Panc1 (cell line): ENCODE measurements around the gene EXOC6B. TPM values are rescaled to one million over a fixed set of nuclear protein-coding genes. Genes with fewer than 3 reads are reported as not detected.

Experiments
- ATAC-seq: fragments of 200-7000 bp; cut with Tn5 transposase; 2 replicates; pipeline ENCODE4 v1.9.1; 2020; ENCODE audit warnings: mild to moderate bottlenecking, moderate library complexity
- BruUV-seq: library from RNA; stranded (reverse); fragments of 400-500 nt; replicated peaks from 2 replicates; lab custom pipeline; 2021; lab: Mats Ljungman, UMichigan
- CTCF ChIA-PET: fragments of 300-600 bp; sonication (Branson Sonifier 250); formaldehyde crosslinking; loops from one replicate; lab custom pipeline; 2022; ENCODE audit warnings: antibody characterized with exemption; lab: Charles Lee
- POLR2A ChIA-PET: fragments of 300-600 bp; sonication (Branson Sonifier 250); formaldehyde crosslinking; loops from one replicate; lab custom pipeline; 2022; ENCODE audit warnings: antibody characterized with exemption; lab: Charles Lee
- DNase-seq: peaks from one replicate; pipeline ENCODE4 v3.0.0-alpha.2; 2010; ENCODE audit warnings: low read depth, low spot score
- H3K27ac ChIP-seq: 2 replicates; pipeline ENCODE4 v1.5.1; 2011; ENCODE audit warnings: mild to moderate bottlenecking, low read length, inconsistent platforms
- H3K27me3 ChIP-seq: fragments of 200-500 bp; sonication (Bioruptor generic); 2 replicates; pipeline ENCODE4 v1.6.0; 2014; ENCODE audit warnings: low read length, inconsistent platforms; ENCODE audit not compliant: control insufficient read depth, insufficient read depth
- H3K36me3 ChIP-seq: fragments of 200-500 bp; sonication (Bioruptor generic); 2 replicates; pipeline ENCODE4 v1.5.1; 2014; ENCODE audit warnings: inconsistent platforms, mild to moderate bottlenecking, low read length, moderate library complexity; ENCODE audit not compliant: control insufficient read depth, insufficient read depth
- H3K4me1 ChIP-seq: 2 replicates; pipeline ENCODE4 v1.5.1; 2011; ENCODE audit warnings: inconsistent platforms, mild to moderate bottlenecking, low read length, moderate library complexity; ENCODE audit not compliant: control insufficient read depth, insufficient read depth
- H3K4me3 ChIP-seq, 2 experiments: 2 replicates each; pipeline ENCODE4 v1.5.1; 2011 to 2012; ENCODE audit warnings: low read depth in 2 of 2, low read length in 2 of 2, mild to moderate bottlenecking in 2 of 2, inconsistent platforms in 1 of 2, moderate library complexity in 1 of 2
- H3K9me3 ChIP-seq: fragments of 200-500 bp; sonication (Bioruptor generic); 2 replicates; pipeline ENCODE4 v1.5.1; 2014; ENCODE audit warnings: low read depth, mild to moderate bottlenecking, inconsistent platforms, low read length, moderate library complexity; ENCODE audit not compliant: control insufficient read depth, insufficient read depth
- POLR2AphosphoS5 ChIP-seq: IDR thresholded peaks from 2 replicates; pipeline ENCODE4 v1.6.1; 2012; ENCODE audit warnings: mild to moderate bottlenecking, low read depth, low read length, moderate library complexity
- SIN3A ChIP-seq: IDR thresholded peaks from 2 replicates; pipeline ENCODE4 v1.6.1; 2012; ENCODE audit warnings: low read depth, mild to moderate bottlenecking, low read length, moderate library complexity, borderline replicate concordance; ENCODE audit not compliant: insufficient read depth
- TCF7L2 ChIP-seq: IDR thresholded peaks from 2 replicates; pipeline ENCODE4 v1.6.1; 2011; ENCODE audit warnings: mild to moderate bottlenecking, low read depth, low read length, inconsistent platforms
- in situ Hi-C: cut with HindIII; loops from 2 replicates; pipeline ENCODE4 v1.10.0; 2016; ENCODE audit warnings: low sequenced_read_pairs, low pct_unique_long_range_greater_than_20kb
- intact Hi-C: fragments of 100-400 bp; cut with micrococcal nuclease; formaldehyde crosslinking; loops from one replicate; pipeline ENCODE4 v1.10.0; 2022; ENCODE audit not compliant: unreplicated experiment
- total RNA-seq: library from RNA; stranded (reverse); gene quantifications from one replicate; pipeline ENCODE4 v1.2.1, GENCODE V29; 2021; ENCODE audit not compliant: unreplicated experiment
- TF ChIP-seq, protein P1 (sequence below): fragments of 450-650 bp; IDR thresholded peaks from 2 replicates; pipeline ENCODE4 v1.5.1; 2017; ENCODE audit warnings: mild to moderate bottlenecking
- TF ChIP-seq, protein P2 (sequence below), 2 experiments: IDR thresholded peaks; 2 replicates each; pipeline ENCODE4 v1.6.1; 2011 to 2012; ENCODE audit warnings: low read depth in 2 of 2, control low read depth in 1 of 2, low read length in 1 of 2, mild to moderate bottlenecking in 1 of 2, moderate library complexity in 1 of 2; ENCODE audit not compliant: insufficient read depth in 1 of 2

The EXOC6B gene
- total RNA-seq, 1 experiment from 2014 or later, result 23.2 TPM

DNA sequence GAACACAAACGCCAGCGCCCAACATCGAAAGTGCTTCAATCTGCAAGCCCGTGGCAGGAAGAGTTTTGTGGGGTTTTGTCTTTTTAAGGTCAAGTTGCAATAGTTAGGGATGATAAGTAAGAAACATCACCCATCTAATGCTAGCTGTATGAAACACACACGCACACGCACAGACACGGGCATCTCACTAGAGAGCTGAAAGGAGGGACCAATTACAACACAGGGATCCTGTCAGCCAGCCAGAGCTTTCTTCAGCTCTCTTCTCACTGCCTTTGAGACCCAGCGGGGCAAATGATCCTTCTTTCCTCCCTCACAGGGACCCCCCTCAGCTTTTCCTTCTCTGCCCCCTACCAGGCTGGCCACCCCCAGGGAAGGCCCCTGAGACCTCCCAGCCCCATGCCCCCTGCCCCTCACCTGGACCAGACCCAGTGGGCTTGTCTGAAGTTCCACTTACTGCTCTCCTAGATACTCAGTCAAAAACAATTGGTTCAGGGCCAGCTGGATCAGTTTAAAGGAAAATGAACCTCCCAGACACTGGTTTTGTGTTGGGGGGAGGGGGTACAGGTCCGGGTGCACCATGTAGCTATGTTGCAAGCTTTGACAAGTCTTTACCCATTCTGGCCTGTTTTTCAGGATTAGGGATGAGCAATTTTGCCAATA is 696.0 kb downstream of the EXOC6B start:
- TF ChIP-seq TCF7L2 (no peak), SIN3A (no peak), POLR2AphosphoS5 (no peak)
- TF ChIP-seq, protein P1, sequence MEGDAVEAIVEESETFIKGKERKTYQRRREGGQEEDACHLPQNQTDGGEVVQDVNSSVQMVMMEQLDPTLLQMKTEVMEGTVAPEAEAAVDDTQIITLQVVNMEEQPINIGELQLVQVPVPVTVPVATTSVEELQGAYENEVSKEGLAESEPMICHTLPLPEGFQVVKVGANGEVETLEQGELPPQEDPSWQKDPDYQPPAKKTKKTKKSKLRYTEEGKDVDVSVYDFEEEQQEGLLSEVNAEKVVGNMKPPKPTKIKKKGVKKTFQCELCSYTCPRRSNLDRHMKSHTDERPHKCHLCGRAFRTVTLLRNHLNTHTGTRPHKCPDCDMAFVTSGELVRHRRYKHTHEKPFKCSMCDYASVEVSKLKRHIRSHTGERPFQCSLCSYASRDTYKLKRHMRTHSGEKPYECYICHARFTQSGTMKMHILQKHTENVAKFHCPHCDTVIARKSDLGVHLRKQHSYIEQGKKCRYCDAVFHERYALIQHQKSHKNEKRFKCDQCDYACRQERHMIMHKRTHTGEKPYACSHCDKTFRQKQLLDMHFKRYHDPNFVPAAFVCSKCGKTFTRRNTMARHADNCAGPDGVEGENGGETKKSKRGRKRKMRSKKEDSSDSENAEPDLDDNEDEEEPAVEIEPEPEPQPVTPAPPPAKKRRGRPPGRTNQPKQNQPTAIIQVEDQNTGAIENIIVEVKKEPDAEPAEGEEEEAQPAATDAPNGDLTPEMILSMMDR, result no peak
- TF ChIP-seq, protein P2, sequence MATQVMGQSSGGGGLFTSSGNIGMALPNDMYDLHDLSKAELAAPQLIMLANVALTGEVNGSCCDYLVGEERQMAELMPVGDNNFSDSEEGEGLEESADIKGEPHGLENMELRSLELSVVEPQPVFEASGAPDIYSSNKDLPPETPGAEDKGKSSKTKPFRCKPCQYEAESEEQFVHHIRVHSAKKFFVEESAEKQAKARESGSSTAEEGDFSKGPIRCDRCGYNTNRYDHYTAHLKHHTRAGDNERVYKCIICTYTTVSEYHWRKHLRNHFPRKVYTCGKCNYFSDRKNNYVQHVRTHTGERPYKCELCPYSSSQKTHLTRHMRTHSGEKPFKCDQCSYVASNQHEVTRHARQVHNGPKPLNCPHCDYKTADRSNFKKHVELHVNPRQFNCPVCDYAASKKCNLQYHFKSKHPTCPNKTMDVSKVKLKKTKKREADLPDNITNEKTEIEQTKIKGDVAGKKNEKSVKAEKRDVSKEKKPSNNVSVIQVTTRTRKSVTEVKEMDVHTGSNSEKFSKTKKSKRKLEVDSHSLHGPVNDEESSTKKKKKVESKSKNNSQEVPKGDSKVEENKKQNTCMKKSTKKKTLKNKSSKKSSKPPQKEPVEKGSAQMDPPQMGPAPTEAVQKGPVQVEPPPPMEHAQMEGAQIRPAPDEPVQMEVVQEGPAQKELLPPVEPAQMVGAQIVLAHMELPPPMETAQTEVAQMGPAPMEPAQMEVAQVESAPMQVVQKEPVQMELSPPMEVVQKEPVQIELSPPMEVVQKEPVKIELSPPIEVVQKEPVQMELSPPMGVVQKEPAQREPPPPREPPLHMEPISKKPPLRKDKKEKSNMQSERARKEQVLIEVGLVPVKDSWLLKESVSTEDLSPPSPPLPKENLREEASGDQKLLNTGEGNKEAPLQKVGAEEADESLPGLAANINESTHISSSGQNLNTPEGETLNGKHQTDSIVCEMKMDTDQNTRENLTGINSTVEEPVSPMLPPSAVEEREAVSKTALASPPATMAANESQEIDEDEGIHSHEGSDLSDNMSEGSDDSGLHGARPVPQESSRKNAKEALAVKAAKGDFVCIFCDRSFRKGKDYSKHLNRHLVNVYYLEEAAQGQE (IDR thresholded peaks at IDR 0.05; ENCODE audit: insufficient read depth in 1 of 2, low read depth in 2 of 2, low read length in 1 of 2), result no peak
- Histone ChIP-seq H3K36me3 (no peaks in the 10 kb centered on the region), H3K27me3 (no peaks in the 10 kb centered on the region), H3K4me1 (no peaks in the 10 kb centered on the region), H3K4me3 (no peak overlapping the region), H3K27ac (no peak overlapping the region), H3K9me3 (no peaks in the 10 kb centered on the region)
- DNase-seq (no peak), ATAC-seq (no peak)
- in situ Hi-C loops, result no loop called here
- CTCF ChIA-PET, result no interaction called here
- POLR2A ChIA-PET, result no interaction called here
- no TSS peak for BruUV-seq
- intact Hi-C loops, result no loop called here

DNA sequence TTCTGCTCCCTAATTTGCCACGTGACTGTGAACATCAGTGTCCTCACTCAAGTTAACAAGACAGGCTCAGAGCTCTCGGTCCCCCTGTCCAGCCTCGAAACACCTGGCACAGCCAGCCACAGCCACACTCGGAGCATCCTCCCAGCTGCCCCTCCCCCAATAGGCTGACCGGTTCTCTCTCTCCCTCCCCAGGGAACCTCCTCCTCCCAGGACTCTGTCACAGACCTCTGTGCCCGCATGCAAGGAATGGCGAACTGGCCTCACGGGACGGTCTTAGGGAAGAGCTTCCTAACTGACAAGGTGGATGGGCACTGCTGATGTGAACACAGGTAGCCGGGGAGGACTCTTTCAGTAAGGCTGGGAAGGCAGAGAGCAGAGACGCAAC is 697.0 kb downstream of the EXOC6B start:
- Histone ChIP-seq H3K36me3 (no peaks in the 10 kb centered on the region), H3K4me1 (no peaks in the 10 kb centered on the region), H3K27me3 (no peaks in the 10 kb centered on the region), H3K27ac (no peak overlapping the region), H3K4me3 (no peak overlapping the region), H3K9me3 (no peaks in the 10 kb centered on the region)
- POLR2A ChIA-PET, result no interaction called here
- intact Hi-C loops, result no loop called here
- CTCF ChIA-PET, result no interaction called here
- DNase-seq (no peak), ATAC-seq (no peak)
- in situ Hi-C loops, result no loop called here
- no peak for TF ChIP-seq SIN3A
- no peak for TF ChIP-seq TCF7L2
- TF ChIP-seq, protein P1, result no peak
- TF ChIP-seq, protein P2 (IDR thresholded peaks at IDR 0.05; ENCODE audit: insufficient read depth in 1 of 2, low read depth in 2 of 2, low read length in 1 of 2), result no peak
- no peak for TF ChIP-seq POLR2AphosphoS5
- BruUV-seq, result no TSS peak
